HT-29 (cell line): ENCODE data around the gene MDGA2. TPM values are rescaled to one million over a fixed set of nuclear protein-coding genes. Genes with fewer than 3 reads are reported as not detected.
"Not testable (repeated sequence)": the region's sequence is repeated elsewhere in the genome, so short reads cannot be mapped to it uniquely, and the experiment has no call there.

Experiments
- DNase-seq: peaks from one replicate; pipeline ENCODE4 v3.0.0-alpha.2; 2015; ENCODE audit warnings: low spot score
- total RNA-seq: library from RNA; depleted of rRNA; stranded (reverse); fragments of >200 nt; shearing (Covaris generic); gene quantifications from 2 replicates; pipeline ENCODE4 v1.2.3, GENCODE V29; 2014

The MDGA2 gene
- total RNA-seq, 1 experiment from 2014 or later = not detected

DNA sequence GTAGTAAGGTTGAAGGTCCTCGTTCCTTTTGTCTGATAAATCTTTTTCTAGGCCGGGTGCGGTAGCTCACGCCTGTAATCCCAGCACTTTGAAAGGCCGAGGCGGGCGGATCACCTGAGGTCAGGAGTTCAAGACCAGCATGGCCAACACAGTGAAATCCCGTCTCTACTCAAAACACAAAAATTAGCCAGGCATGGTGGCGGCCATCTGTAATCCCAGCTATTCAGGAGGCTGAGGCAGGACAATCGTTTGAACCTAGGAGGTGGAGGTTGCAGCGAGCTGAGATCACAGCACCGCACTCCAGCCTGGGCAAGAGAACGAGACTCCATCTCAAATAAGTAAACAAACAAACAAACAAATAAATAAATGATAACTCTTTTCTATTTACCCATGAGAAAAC is 51.3 kb downstream of the MDGA2 start:
- DNase-seq = not testable (repeated sequence)

DNA sequence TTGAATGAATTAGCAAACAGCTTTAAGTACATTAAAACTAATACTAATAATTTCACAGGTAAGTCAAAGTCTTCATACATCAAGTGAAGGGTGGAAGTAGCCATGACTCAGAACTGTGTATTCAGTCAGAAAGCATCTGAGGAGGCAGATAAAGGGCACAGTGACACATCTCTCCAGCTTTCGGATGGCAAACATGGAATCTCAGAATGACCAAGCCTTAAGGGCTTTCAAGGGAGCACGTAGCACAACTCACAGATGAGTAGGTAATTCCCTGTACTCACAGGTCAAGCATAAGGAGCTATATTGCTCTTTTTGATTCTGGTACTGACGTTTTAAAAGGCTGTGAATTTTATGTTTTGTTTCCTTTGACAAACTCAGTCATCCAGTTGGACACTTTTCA is 56.0 kb downstream of the MDGA2 start:
- no peak for DNase-seq

DNA sequence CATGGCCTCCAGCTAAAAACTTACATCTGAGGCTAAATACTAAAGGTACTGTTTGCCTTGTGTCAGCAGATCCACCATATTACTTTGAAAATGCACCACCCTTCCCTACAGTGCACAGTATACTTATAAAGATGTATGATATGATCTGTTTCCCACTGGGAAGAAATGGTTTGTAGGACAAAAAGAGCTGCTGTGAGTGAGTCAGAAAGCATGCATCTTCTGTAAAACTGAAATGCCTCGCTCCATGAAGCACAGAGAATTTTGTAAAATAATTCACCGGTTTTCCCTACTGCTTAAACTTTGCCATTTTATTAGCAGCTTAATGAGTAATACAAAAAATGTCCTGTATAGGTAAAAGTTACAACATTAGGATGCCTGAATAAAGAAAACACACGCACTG is 68.8 kb downstream of the MDGA2 start:
- DNase-seq = no peak

- DNase-seq = no peak
These were observed 78.5 kb downstream of the MDGA2 start for GRCh38 chr14:47596860-47597259.

DNA sequence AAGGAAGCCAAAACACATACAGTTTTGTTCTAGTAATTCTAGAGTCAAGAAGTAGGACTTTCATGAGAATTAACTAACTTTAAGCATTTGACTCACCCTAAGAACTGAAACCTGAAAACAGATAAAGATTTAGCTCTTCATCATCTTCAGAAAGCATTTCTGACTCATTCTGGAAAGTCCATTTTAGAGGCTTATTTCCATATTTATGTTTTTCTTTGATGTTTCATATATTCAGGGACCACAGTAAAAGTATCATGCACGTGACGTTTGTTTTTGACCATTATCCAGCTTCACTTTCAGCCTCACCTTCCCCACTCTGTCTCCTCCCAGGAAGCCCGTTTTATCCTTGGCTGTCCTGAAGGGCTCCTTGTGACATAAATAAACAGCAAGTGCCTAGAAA is 79.2 kb downstream of the MDGA2 start:
- DNase-seq = no peak

GRCh38 chr14:47595552-47595951 is 79.9 kb downstream of the MDGA2 start:
- no peak for DNase-seq

DNA sequence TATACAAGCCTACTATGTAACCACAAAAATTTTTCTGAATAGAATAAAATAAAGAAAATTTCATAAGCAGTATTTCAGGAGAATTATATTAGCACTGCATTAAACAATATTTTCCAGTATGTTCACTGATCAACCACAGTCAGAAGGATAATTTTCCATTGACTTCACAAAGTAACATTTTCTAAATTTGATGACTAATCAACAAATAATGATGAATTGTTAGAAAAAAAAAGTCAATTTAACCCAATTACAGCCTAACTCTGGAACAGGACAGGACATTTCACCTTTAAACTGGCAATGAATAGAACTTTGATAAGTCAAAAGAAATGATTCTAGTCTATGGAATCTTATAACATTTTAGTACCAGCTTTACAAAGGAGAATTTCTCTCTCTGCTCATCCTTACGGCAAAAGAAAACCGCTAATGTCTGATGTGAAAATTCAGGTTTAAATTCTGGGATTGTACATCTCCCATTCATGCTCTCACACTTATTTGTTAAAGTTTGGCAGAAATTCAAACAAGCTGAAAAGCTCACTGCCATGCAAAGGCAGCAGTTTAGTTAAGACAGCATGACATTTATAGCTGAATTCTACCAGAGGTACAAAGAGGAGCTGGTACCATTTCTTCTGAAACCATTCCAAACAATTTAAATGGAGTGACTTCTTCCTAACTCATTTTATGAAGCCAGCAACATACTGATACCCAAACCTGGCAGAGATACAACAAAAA is 84.5 kb downstream of the MDGA2 start:
- no peak for DNase-seq

- DNase-seq = no peak
These were observed 90.0 kb downstream of the MDGA2 start for GRCh38 chr14:47585447-47585846.

GRCh38 chr14:47567273-47567672 is 108.1 kb downstream of the MDGA2 start:
- no peak for DNase-seq

DNA sequence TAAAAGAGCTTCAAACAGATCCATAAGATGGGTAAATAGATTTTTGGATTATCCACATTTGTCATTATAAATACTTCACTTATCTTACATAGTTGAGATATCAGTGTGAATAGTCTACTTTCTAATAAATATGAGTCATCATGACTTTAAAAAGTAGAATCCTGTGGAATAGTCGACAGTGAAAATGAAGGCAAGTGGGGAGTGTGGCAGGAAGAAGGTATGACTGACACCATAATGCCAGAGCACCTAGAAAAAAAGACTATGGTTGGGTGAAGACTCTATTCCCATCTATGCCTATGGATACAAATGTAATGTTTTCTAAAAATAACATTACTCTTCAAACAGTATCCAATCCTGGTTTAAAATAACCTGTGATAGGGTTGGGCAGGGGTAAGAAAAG is 117.5 kb downstream of the MDGA2 start:
- DNase-seq = no peak

GRCh38 chr14:47555333-47555732 is 120.1 kb downstream of the MDGA2 start:
- DNase-seq = no peak

- DNase-seq = no peak
These were observed 125.5 kb downstream of the MDGA2 start for GRCh38 chr14:47549886-47550285.

- DNase-seq = no peak
These were observed 131.9 kb downstream of the MDGA2 start for GRCh38 chr14:47543459-47543858.

- DNase-seq = no peak
These were observed 133.7 kb downstream of the MDGA2 start for GRCh38 chr14:47541662-47542061.

GRCh38 chr14:47539031-47539461 is 136.4 kb downstream of the MDGA2 start:
- peak; percentile 17 for DNase-seq

DNA sequence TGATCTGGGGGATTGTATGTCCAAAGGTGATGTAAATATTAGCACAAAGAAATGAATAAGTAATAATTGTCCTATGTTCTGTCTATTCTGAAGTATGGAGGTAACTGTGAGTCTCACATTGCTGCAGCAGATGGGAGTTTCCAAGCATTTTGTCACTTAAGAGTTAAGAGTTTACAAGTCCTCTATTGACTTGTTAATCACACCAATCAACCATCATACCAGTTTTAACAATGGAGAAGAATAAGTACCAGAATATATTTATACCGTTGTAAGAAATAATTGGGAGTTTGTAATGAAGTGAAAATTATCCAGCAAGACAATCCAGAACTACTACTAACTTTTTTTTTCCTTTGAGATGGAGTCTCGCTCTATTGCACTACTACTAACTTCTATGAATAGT is 139.1 kb downstream of the MDGA2 start:
- DNase-seq = no peak

- DNase-seq = no peak
These were observed 148.7 kb downstream of the MDGA2 start for GRCh38 chr14:47526591-47527244.

DNA sequence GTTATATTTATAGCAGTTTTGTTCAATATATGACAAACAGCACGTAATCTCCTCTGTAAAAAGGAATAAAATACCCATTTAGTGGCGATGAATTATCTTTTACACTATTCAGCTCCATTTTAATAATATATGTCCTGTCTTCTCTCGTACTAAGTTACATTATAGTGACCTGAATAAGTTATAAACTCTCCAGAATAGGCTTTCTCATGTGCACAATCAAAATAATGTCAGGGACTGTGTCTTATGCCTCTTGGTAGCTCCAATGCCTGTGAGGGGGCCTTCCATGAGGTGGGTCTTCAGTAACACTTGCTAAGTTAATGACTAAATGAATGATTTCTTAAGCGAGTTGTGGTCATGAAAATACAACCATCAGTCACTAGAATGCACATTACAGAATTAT is 150.9 kb downstream of the MDGA2 start:
- DNase-seq = no peak

- DNase-seq = no peak
These were observed 155.0 kb downstream of the MDGA2 start for GRCh38 chr14:47520382-47520781.

DNA sequence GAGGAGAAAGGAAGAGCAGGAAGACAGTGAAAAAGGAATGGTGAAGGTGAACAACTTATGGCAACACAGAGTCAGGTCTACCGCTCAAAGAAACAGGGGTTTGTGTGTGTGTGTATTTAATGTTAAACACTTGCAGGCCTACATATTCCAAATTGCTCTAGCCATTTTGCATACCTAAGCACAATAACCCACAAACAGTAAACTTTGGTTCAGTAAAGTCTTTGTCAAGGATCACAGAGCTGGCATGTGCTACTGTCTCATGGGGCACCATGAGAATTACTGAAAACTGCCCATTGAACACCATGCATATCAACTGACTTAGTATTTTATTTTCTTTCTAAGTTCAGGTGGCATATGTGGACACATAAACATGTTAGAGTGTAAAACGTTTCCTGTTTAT is 163.6 kb downstream of the MDGA2 start:
- no peak for DNase-seq

GRCh38 chr14:47509957-47510356 is 165.4 kb downstream of the MDGA2 start:
- no peak for DNase-seq

DNA sequence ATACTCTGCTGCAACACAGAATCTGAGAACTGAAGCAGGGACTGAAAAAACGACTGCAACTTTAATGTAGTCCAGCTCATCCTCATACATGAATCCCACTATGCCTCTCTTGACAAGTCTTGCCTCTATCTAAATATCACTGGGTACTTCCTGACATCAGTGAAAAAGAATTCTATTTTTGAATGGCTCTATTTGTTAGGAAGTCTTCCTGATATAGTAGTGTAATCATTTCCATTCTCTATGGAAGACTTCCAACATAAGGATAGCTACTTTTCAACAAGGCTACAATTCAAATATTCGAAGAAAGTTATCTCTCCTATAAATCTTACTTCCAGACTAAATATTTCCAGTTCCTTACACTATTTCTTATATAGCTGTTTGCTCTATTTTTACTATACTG is 167.5 kb downstream of the MDGA2 start:
- DNase-seq = no peak

GRCh38 chr14:47500369-47500768 is 175.0 kb downstream of the MDGA2 start:
- DNase-seq = no peak
